Measurements from ENCODE around the gene PALM3. TPM values are rescaled to one million over a fixed set of nuclear protein-coding genes. Genes with fewer than 3 reads are reported as not detected.

PALM3 gene, protein sequence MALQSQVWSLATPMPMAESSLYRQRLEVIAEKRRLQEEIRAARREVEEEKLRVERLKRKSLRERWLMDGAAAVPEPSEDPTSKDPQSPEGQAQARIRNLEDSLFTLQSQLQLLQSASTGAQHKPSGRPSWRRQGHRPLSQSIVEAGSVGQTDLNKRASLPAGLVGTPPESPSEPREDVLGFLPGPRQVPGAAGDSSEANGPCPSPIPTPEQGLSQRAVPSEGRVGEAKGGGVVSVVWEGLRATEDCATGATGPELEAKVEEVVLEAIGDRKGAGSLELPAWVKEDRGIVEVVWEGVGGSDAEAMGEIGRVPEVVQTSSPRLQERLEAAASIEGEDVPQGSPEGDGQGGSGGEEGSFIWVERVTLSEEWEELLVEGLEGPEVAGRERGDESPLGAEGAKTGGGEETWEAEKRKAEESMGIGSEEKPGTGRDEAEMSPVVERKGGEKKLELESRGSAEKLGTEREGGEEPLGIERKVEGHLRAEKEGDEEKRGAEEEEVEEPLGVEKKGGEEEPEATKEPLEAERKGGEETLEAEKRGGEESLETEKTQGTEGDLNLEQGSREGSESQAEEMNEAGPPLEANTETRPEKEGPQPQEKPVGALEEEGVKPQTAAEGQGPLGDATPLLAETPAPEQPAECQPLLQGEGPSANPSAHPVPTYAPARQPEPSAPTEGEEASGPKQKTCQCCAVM
- total RNA-seq: under 0.01 and 0.13 TPM in 2 replicates

DNA sequence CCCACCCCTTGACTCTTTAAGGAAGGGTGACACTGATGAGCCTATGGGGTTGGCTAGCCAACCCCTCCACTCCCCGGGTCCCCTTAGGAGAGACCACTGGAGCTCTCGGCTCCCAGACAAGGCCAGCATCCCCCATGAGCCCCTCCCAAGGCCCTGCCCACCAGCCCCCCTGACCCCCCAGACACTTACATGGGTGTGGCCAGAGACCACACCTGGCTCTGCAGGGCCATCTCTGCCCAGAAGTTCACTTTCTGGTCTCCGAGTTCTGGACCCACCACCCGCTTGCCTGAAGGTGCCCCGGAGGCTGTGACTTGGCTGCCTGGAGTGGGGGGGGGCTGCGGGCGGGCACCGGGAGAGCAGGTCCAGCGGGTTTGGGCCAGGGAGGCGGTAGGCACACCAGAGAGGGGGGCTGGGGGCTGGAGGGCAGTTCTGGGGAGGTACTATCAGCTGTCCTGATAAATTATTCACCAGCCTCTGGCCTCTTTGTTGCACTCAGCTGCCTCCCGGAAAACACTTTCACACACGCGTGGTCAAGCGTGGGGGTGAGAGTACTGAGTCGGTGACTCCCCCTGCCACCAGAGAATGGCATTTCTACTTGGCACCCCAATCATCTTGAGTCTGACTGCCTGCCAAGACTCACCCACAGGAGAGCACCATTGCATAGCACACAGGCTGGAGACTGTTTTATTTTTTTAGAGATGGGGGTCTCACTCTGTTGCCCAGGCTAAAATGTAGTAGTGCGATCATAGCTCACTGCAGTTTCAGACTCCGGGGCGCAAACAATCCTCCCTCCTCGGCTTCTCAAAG lies at the start of gene PALM3:
Gene PALM3 (minus strand): TSS at position 326 of the 807 bp plus-strand sequence. CDS start 96 bp downstream, at position 230.

DNA sequence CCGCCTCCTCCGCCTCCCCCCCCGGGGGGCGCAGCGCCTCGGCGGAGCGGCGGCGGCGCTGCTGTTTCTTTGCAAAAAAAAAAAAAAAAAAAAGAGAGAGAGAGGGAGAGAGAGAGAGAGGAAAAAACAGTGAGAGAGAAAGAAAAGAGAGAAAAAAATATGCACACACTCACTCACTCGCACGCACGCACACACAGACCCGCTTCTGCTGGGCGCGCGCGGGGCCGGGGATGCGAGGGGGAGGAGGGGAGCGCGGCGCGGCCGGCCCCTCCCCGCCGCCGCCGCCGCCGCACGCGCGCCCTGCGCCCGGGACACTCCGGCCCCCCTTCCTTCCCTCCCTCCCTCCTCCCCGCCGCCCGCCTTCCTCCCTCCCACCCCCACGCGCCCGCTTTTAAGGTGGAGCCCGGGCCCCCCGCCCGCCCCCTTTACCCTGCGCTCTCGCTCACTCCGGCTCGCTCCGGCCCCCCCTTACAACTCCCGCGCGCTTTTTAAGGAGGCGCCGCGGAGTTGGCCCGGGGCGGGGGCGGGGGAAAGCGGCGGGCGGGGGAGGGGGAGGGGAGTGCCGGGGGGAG lies 28.7 kb upstream of the PALM3 start, which contains the start of gene SAMD1:
Gene SAMD1 (minus strand): TSS at position 243 of the 572 bp plus-strand sequence.

DNA sequence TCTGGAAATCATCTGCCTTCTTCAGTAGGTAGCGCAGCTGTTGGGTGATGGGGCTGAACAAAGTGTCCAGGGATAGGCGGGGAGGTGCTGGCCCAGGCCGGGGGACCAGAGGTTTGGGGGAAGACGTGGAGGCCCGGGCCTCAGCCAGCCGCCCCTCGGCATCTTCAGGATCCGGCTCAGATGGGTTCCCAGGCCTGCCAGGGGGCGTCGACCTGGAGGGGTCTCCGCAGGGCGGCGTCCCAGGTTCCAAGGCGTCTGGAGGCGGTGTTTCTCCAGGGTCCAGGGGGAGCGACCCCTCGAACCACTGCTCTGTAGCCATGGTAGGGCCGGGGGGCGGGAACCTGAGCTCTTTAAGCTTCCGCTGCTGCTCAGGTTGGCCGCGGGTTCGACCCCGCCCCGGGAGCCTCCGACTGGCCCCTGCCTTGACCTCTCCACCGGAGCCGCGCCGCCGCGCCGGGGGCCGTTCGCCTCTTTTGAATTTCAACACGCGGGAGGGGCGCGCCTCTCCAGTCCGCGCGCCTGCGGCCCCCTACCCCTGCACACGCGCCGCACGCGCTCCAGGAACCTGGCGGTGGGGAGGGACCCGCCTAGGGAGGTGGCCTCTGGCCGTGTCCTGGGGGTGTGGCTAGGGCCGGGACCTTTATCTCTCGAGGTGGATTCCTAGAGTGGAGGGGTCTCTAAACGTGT lies 23.6 kb upstream of the PALM3 start, which contains the start of gene C19orf67:
Gene C19orf67 (minus strand): TSS at position 475 of the 687 bp plus-strand sequence. CDS start 156 bp downstream, at position 319.

DNA sequence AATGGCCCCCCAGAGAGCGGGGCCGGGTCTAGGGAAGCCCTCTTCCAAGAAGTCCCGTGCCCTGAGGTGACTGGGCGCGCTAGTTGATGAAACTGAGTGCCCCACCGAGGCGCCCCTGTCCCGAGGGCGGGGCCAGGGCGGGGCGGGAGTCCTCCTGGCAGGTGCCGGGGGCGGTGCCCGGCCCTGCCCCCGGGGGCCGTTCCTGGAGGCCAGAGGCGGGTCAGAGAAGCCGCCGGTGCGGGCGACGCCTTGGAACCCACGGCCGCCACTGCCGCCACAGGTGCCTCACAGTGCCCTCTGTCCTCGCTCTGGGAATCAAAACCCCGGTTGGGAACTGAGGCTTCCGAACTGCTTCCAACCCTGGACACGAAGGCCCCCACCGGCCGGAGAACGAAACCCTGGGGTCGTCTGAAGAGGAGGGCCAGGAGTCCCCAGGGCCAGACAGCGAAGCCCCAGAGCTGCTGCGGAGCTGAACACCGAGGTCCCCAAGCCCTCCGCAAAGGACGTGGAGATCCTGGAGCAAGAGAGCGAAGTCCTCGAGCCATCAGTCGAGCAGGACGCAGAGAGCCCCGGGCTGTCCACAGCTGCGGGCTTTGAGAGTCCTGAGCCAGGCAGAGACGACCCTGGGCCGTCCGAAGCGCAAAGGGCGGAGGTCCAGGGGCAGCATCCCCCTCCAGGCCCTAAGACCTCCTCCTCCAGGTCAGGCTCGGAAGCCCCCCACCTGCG lies 10.8 kb upstream of the PALM3 start, which contains the start of gene MISP3:
Gene MISP3 (plus strand): TSS at position 252 of the 726 bp plus-strand sequence. CDS start 524 bp downstream, outside the sequence.

DNA sequence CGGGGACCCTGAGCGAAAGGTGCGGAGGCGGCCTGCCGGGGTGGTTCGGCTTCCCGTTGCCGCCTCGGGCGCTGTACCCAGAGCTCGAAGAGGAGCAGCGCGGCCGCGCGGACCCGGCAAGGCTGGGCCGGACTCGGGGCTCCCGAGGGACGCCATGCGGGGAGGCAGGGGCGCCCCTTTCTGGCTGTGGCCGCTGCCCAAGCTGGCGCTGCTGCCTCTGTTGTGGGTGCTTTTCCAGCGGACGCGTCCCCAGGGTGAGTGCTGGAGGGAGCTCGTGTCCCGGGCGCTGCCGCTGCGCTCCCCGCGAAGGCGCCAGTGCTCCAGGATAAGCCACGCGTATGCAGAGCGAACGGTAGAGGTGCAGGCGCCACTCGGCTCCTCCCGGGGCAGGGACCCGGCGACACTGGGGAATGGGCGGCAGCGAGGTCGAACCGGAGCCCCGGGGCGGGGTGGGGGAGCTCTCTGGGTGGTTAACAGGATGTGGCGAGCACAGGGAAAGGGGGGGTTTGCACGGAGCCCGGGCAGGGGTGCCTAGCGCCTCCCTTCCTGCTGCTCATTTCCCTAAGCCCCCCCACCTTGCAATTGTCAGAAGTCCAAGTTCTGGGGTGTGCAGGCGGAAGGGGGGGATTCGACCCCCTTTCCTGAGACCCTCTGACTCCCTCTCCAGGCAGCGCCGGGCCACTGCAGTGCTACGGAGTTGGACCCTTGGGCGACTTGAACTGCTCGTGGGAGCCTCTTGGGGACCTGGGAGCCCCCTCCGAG lies 30.0 kb downstream of the PALM3 start, which contains the start of gene IL27RA:
Gene IL27RA (plus strand): TSS at position 44 of the 762 bp plus-strand sequence. CDS start 111 bp downstream, at position 155.

DNA sequence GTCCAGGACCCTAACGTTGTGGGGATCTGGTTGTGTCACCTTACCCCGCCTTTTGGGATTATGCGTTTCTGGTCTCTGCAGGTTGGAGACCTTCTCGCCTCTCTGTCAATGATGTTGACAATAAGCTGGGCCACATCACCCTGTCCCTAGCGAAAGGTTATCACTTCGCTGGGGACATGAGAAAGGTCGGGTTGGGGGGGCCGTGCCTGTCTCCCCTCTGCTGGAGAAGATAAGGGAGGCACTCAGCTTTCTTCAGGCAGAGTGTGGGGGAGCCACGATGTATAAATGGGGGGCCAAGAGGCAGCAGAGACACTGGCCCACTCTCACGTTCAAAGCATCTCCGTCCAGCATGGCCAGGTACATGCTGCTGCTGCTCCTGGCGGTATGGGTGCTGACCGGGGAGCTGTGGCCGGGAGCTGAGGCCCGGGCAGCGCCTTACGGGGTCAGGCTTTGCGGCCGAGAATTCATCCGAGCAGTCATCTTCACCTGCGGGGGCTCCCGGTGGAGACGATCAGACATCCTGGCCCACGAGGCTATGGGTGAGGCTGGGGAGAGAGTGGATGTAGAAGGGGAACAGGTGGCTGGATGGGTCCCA lies 33.9 kb downstream of the PALM3 start, which contains the start of gene RLN3:
Gene RLN3 (plus strand): TSS at position 293 of the 595 bp plus-strand sequence. CDS start 57 bp downstream, at position 350.

DNA sequence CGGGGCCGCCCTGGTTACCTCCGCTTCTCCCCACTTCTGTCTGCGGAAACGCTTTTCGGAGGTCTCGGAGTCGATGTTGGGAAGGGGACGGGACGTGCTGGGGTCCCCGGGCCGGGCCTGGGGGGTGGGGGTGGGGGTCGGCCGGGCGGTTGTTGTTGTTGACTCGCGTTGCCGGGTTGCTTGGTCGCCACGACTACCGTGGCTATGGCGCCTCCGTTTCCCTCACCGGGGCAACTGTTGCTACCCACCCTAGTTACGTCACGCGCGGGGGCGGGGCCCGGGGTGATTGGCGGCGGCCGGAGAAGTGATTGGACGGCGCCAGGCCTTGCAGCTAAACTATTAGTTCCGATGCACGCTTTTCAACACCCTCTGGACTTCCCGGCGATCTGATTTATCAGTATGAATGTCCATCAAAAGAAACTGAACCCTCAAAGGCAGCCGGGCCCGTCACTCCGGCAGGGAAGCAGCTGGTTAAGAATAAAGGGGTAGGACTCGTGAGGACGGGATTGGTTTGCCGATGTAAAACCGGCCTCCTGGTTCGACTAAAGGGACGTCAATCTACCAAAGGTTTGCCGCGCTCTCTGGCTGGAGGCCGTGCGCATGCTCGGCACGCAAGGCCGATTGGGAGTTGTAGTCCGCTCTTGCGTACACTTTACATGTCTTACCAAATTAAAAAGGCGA lies 55.7 kb downstream of the PALM3 start, which contains the start of gene RFX1:
Gene RFX1 (minus strand): TSS at position 236 of the 681 bp plus-strand sequence. CDS start 12,477 bp downstream, outside the sequence.

Other genes starting within 250 kb of the PALM3 start
- 0.63 TPM in 1 of 2 replicates, not detected in the other for gene NANOS3, start 184.9 kb downstream of the PALM3 start, total RNA-seq
- 0.49 and 1.0 TPM in 2 replicates for gene BRME1, start 156.0 kb downstream of the PALM3 start, total RNA-seq
- gene CC2D1A, start 155.9 kb downstream of the PALM3 start, total RNA-seq: 24.6 and 41.5 TPM in 2 replicates
- 0.49 and 25.6 TPM in 2 replicates for gene PODNL1, start 123.7 kb downstream of the PALM3 start, total RNA-seq
- gene DCAF15, start 109.6 kb downstream of the PALM3 start, total RNA-seq: 30.6 and 38.9 TPM in 2 replicates
- gene RFX1, start 55.8 kb downstream of the PALM3 start, total RNA-seq: 7.7 and 8.7 TPM in 2 replicates
- gene RLN3, start 33.9 kb downstream of the PALM3 start, total RNA-seq: not detected in 2 replicates
- gene IL27RA, start 30.3 kb downstream of the PALM3 start, total RNA-seq: 6.7 and 7.6 TPM in 2 replicates
- gene MISP3, start 10.7 kb upstream of the PALM3 start, total RNA-seq: 0.49 and 3.3 TPM in 2 replicates
- not detected in 2 replicates for gene C19orf67, start 23.7 kb upstream of the PALM3 start, total RNA-seq
- 28.2 and 44.0 TPM in 2 replicates for gene SAMD1, start 28.7 kb upstream of the PALM3 start, total RNA-seq
- gene PRKACA, start 55.7 kb upstream of the PALM3 start, total RNA-seq: 41.6 and 55.1 TPM in 2 replicates
- 7.9 and 97.4 TPM in 2 replicates for gene ASF1B, start 74.5 kb upstream of the PALM3 start, total RNA-seq
- gene ADGRL1, start 144.1 kb upstream of the PALM3 start, total RNA-seq: 4.7 and 18.5 TPM in 2 replicates